K562 (cell line): ENCODE data around the gene HAX1. TPM values are rescaled to one million over a fixed set of nuclear protein-coding genes. Genes with fewer than 3 reads are reported as not detected.

Source experiments
- ATAC-seq: fragments of 200-7000 bp; cut with Tn5 transposase; 3 replicates; pipeline ENCODE4 v1.9.1; 2020; ENCODE audit warnings: moderate library complexity
- BruUV-seq: library from RNA; stranded (reverse); fragments of 400-500 nt; replicated peaks from 2 replicates; lab custom pipeline; 2021; lab: Mats Ljungman, UMichigan
- CTCF ChIA-PET: fragments of 300-600 bp; formaldehyde crosslinking; extraction: SDS; loops from one replicate; lab custom pipeline; 2021; ENCODE audit warnings: low intra/inter-chr PET ratio; lab: Yijun Ruan, JAX
- POLR2A ChIA-PET: fragments of 300-600, 350-650 bp; sonication (Branson Sonifier 250); formaldehyde crosslinking; extraction: SDS; loops from one replicate; lab custom pipeline; 2021; ENCODE audit warnings: antibody characterized with exemption, inconsistent platforms; lab: Yijun Ruan, JAX
- DNase-seq, 4 experiments: peaks; one replicate each; pipeline versions ENCODE4 v3.0.0 to v3.0.0-alpha.2; 2011 to 2018; ENCODE audit warnings: low spot score in 3 of 4, mixed read lengths in 3 of 4; ENCODE audit errors: extremely low read depth in 1 of 4
- FAIRE-seq: peaks from 2 replicates; lab custom pipeline; 2011; peaks lifted over from hg19 to GRCh38; lab: Jason Lieb, UNC
- H2AFZ ChIP-seq: 2 replicates; pipeline ENCODE4 v1.6.0; 2011; ENCODE audit warnings: low read depth, low read length, control low read depth, inconsistent platforms
- H3K27ac ChIP-seq: fragments of 200-600 bp; 3 replicates; pipeline ENCODE4 v1.8.0; 2011; ENCODE audit warnings: low read depth, mild to moderate bottlenecking, control low read depth, inconsistent platforms, low read length, moderate library complexity, mixed read lengths; ENCODE audit errors: extremely low read depth
- H3K27me3 ChIP-seq, 2 experiments: fragments of 300-600 bp in 1 of 2; 2 replicates in 1 of 2; 3 replicates in 1 of 2; pipeline versions ENCODE4 v1.6.0 to v1.8.0; 2011; ENCODE audit warnings: inconsistent platforms in 2 of 2, low read length in 2 of 2, mild to moderate bottlenecking in 1 of 2, mixed read lengths in 1 of 2, moderate library complexity in 1 of 2; ENCODE audit not compliant: control insufficient read depth in 2 of 2, insufficient read depth in 2 of 2
- H3K36me3 ChIP-seq: fragments of 300-600 bp; 3 replicates; pipeline ENCODE4 v1.8.0; 2011; ENCODE audit warnings: mild to moderate bottlenecking, low read length, inconsistent platforms; ENCODE audit not compliant: control insufficient read depth, insufficient read depth
- H3K4me1 ChIP-seq, 2 experiments: fragments of 200-600 bp in 1 of 2; replicated peaks in 1 of 2; 2 replicates in 1 of 2; 3 replicates in 1 of 2; pipeline versions ENCODE4 v1.5.1 to v1.8.0; 2011; ENCODE audit warnings: inconsistent platforms in 2 of 2, low read length in 2 of 2, mild to moderate bottlenecking in 1 of 2, mixed read lengths in 1 of 2, moderate library complexity in 1 of 2; ENCODE audit not compliant: control insufficient read depth in 2 of 2, insufficient read depth in 2 of 2
- H3K4me2 ChIP-seq: 2 replicates; pipeline ENCODE4 v1.6.1; 2011; ENCODE audit warnings: low read length, control low read depth, inconsistent platforms, mixed read lengths; ENCODE audit not compliant: insufficient read depth
- H3K4me3 ChIP-seq: fragments of 200-600 bp; sonication (generic), shearing (Covaris generic); 2 replicates; pipeline ENCODE4 v1.5.1; 2016; ENCODE audit warnings: control low read depth, inconsistent platforms
- H3K79me2 ChIP-seq: fragments of 200-600 bp; 3 replicates; pipeline ENCODE4 v1.8.0; 2011; ENCODE audit warnings: low read length, inconsistent platforms; ENCODE audit not compliant: control insufficient read depth, insufficient read depth
- H3K9ac ChIP-seq, 2 experiments: 2 replicates each; pipeline versions ENCODE4 v1.6.0 to v1.6.1; 2011; ENCODE audit warnings: low read depth in 2 of 2, low read length in 2 of 2, control low read depth in 1 of 2, inconsistent platforms in 1 of 2, mild to moderate bottlenecking in 1 of 2, mixed read lengths in 1 of 2; ENCODE audit not compliant: insufficient read depth in 1 of 2
- H3K9me1 ChIP-seq: one replicate; pipeline ENCODE4 v1.6.0; 2011; ENCODE audit warnings: inconsistent platforms, mild to moderate bottlenecking, low read length, moderate library complexity; ENCODE audit not compliant: control insufficient read depth, insufficient read depth
- H3K9me3 ChIP-seq: replicated peaks from 2 replicates; pipeline ENCODE4 v1.5.1; 2011; ENCODE audit warnings: low read depth, low read length, inconsistent platforms; ENCODE audit not compliant: control insufficient read depth, insufficient read depth
- H4K20me1 ChIP-seq: replicated peaks from 2 replicates; pipeline ENCODE4 v1.6.1; 2011; ENCODE audit warnings: low read length, inconsistent platforms, mixed read lengths; ENCODE audit not compliant: control insufficient read depth, insufficient read depth
- ARID1B ChIP-seq: fragments of 450-650 bp; IDR thresholded peaks from 2 replicates; pipeline ENCODE4 v1.6.1; 2016; ENCODE audit warnings: antibody characterized with exemption, mild to moderate bottlenecking, inconsistent platforms
- E4F1 ChIP-seq: fragments of 250-450 bp; sonication (Bioruptor Pico); IDR thresholded peaks from 2 replicates; pipeline ENCODE4 v1.5.0; 2021; ENCODE audit warnings: mild to moderate bottlenecking, borderline replicate concordance
- FOSL1 ChIP-seq: fragments of 200-800 bp; sonication (Bioruptor generic); conservative IDR thresholded peaks from 2 replicates; pipeline ENCODE4 v1.6.1; 2016; ENCODE audit warnings: missing genetic modification characterization, missing compliant biosample characterization
- FOXP1 ChIP-seq: sonication (generic); formaldehyde crosslinking; IDR thresholded peaks from 2 replicates; pipeline ENCODE4 v1.8.0; 2022; ENCODE audit warnings: mild to moderate bottlenecking, missing genetic modification reagents
- HMG20A ChIP-seq: fragments of 450-650 bp; formaldehyde crosslinking; conservative IDR thresholded peaks from 2 replicates; pipeline ENCODE4 v1.4.0; 2020; ENCODE audit warnings: mild to moderate bottlenecking, mixed read lengths
- MIER1 ChIP-seq: fragments of 450-650 bp; IDR thresholded peaks from 2 replicates; pipeline ENCODE4 v1.6.1; 2016; ENCODE audit warnings: antibody characterized with exemption, mild to moderate bottlenecking, low read depth
- TAF15 ChIP-seq: fragments of 200-400 bp; formaldehyde crosslinking; IDR thresholded peaks from 2 replicates; pipeline ENCODE4 v1.6.1; 2017; ENCODE audit warnings: mild to moderate bottlenecking, low read depth, low read length, moderate library complexity
- ZNF316 ChIP-seq: fragments of 450-650 bp; IDR thresholded peaks from 2 replicates; pipeline ENCODE4 v1.6.1; 2016
- WGBS: fragments of 100-300 bp; shearing (Covaris generic); methylation state at CpG from one replicate; pipeline ENCODE4 v1.1.6; 2016; ENCODE audit warnings: low coverage, mixed read lengths; ENCODE audit not compliant: insufficient coverage; ENCODE audit errors: missing lambda C conversion rate; 5-methylcytosine and 5-hydroxymethylcytosine counted together
- in situ Hi-C: fragments of 300-500 bp; cut with MboI; formaldehyde crosslinking; loops from 4 replicates; pipeline ENCODE4 v1.15.0; 2018; ENCODE audit warnings: inconsistent platforms, mixed read lengths
- intact Hi-C: fragments of 100-400 bp; cut with micrococcal nuclease; formaldehyde crosslinking; loops from 2 replicates; pipeline ENCODE4 v1.14.2; 2022
- polyA plus RNA-seq, 8 experiments: library from polyadenylated mRNA; depleted of rRNA in 4 of 8; stranded (reverse) in 5 of 8; unstranded in 3 of 8; fragments of >200 nt; fragmentation: Nextera tagmentation in 2 of 8; fragmentation: Illumina TruSeq in 1 of 8; extraction: Ambion mirVana in 2 of 8; extraction: Trizol in 1 of 8; gene quantifications; 2 replicates each; pipeline versions ENCODE4 v1.2.1 to v1.2.3, GENCODE V29; 2011 to 2014; ENCODE audit warnings: inconsistent platforms in 1 of 8, missing spikeins in 1 of 8
- total RNA-seq, 7 experiments: library from RNA; depleted of rRNA in 6 of 7; stranded (reverse); fragments of >200 nt in 6 of 7; fragmentation: Illumina TruSeq in 2 of 7; extraction: Trizol in 2 of 7; gene quantifications; 2 replicates each; pipeline versions ENCODE4 v1.2.1 to v1.2.3, GENCODE V29; 2011 to 2021; ENCODE audit warnings: low replicate concordance in 1 of 7
- TF ChIP-seq, protein P1 (sequence below): sonication (generic); formaldehyde crosslinking; IDR thresholded peaks from 2 replicates; pipeline ENCODE4 v1.8.1; 2023; ENCODE audit warnings: missing genetic modification reagents, mild to moderate bottlenecking, borderline replicate concordance

HAX1 gene
- total and polyA plus RNA-seq, 9 of the 15 experiments (the other 6 are each of a cell fraction or from before 2014, with no cell fraction given), result 143 to 492 (median 234) TPM

GRCh38 chr1:154256686-154257085 is 15.7 kb upstream of the HAX1 start:
- Histone ChIP-seq H3K4me2 (no peak overlapping the region), H3K36me3 (peaks cover 99% of the 10 kb centered on the region), H3K27me3 (no peaks in the 10 kb centered on the region), H3K9me3 (no peaks in the 10 kb centered on the region), H3K4me1 (no peaks in the 10 kb centered on the region; a peak in 1 of 5 replicates), H3K9me1 (peaks cover 3% of the 10 kb centered on the region), H3K4me3 (no peak overlapping the region), H4K20me1 (no peaks in the 10 kb centered on the region; the same call in 1 of the 2 replicates), H2AFZ (no peak overlapping the region), H3K79me2 (no peaks in the 10 kb centered on the region), H3K9ac (no peak overlapping the region), H3K27ac (no peak overlapping the region)
- ChIA-PET POLR2A (interaction anchor here (0.6 to 1.7 kb wide), 5 partner anchors 10 to 192 kb away, joined by 3 to 5 read pairs (median 3); no protein-coding TSS in a partner anchor), CTCF (no interaction called here)
- intact Hi-C loops (no loop called here), in situ Hi-C loops (no loop called here)
- TF ChIP-seq FOSL1 (tag), result no peak
- no peak for TF ChIP-seq MIER1
- BruUV-seq, result no TSS peak
- no peak for DNase-seq
- no peak for FAIRE-seq
- ATAC-seq, result no peak

DNA sequence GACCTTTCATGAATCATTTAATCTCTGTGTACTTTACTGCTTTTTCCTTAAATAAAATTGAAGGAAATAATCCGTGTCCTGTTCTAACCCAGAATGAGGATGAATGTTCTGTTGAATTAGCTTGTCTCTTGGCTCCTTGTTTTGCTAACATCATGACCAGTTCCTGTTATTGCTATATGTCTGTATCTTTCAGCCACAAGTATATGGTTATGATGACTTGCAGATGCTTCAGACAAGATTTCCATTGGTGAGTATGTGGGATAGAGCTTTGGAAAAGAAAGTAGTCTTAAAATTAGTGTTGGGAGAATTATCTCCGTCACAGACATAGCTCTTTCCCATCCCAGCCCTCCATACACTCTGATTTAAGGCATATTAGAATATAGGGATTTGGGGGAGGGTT is 13.6 kb upstream of the HAX1 start:
- Histone ChIP-seq H3K4me2 (no peak overlapping the region), H4K20me1 (peaks cover under 1% of the 10 kb centered on the region), H3K36me3 (peaks cover 100% of the 10 kb centered on the region), H3K9me1 (peaks cover 3% of the 10 kb centered on the region), H2AFZ (no peak overlapping the region), H3K79me2 (no peaks in the 10 kb centered on the region), H3K9me3 (no peaks in the 10 kb centered on the region), H3K4me1 (peaks cover 0 to 7% of the 10 kb centered on the region in 2 experiments; a peak in 1 of 5 replicates), H3K9ac (no peak overlapping the region), H3K4me3 (no peak overlapping the region), H3K27me3 (no peaks in the 10 kb centered on the region), H3K27ac (no peak overlapping the region)
- FAIRE-seq (no peak), DNase-seq (no peak), ATAC-seq (no peak)
- BruUV-seq, result no TSS peak
- ChIA-PET CTCF (no interaction called here), POLR2A (interaction anchor here (0.7 to 2.4 kb wide), 5 partner anchors 10 to 748 kb away, joined by 4 to 9 read pairs (median 5); no protein-coding TSS in a partner anchor)
- in situ Hi-C loops (no loop called here), intact Hi-C loops (no loop called here)
- 81% methylated on average over 2 of the region's 2 CpGs for WGBS
- TF ChIP-seq E4F1 (no peak), ARID1B (peak; percentile 49; the same call in 1 of the 2 replicates), HMG20A (no peak), TAF15 (no peak), FOXP1 (no peak), ZNF316 (peak; percentile 41; the same call in 1 of the 2 replicates)
- TF ChIP-seq, protein P1, sequence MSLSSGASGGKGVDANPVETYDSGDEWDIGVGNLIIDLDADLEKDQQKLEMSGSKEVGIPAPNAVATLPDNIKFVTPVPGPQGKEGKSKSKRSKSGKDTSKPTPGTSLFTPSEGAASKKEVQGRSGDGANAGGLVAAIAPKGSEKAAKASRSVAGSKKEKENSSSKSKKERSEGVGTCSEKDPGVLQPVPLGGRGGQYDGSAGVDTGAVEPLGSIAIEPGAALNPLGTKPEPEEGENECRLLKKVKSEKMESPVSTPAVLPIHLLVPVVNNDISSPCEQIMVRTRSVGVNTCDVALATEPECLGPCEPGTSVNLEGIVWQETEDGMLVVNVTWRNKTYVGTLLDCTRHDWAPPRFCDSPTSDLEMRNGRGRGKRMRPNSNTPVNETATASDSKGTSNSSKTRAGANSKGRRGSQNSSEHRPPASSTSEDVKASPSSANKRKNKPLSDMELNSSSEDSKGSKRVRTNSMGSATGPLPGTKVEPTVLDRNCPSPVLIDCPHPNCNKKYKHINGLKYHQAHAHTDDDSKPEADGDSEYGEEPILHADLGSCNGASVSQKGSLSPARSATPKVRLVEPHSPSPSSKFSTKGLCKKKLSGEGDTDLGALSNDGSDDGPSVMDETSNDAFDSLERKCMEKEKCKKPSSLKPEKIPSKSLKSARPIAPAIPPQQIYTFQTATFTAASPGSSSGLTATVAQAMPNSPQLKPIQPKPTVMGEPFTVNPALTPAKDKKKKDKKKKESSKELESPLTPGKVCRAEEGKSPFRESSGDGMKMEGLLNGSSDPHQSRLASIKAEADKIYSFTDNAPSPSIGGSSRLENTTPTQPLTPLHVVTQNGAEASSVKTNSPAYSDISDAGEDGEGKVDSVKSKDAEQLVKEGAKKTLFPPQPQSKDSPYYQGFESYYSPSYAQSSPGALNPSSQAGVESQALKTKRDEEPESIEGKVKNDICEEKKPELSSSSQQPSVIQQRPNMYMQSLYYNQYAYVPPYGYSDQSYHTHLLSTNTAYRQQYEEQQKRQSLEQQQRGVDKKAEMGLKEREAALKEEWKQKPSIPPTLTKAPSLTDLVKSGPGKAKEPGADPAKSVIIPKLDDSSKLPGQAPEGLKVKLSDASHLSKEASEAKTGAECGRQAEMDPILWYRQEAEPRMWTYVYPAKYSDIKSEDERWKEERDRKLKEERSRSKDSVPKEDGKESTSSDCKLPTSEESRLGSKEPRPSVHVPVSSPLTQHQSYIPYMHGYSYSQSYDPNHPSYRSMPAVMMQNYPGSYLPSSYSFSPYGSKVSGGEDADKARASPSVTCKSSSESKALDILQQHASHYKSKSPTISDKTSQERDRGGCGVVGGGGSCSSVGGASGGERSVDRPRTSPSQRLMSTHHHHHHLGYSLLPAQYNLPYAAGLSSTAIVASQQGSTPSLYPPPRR, result no peak
